GM18511 (cell line): ENCODE measurements around the gene ZSCAN32.

ENCODE experiments used
- ATAC-seq: cut with Tn5 transposase; IDR thresholded peaks from one replicate; pipeline ENCODE4 v1.9.1; 2021; ENCODE audit warnings: mild to moderate bottlenecking, moderate library complexity; ENCODE audit not compliant: unreplicated experiment

The ZSCAN32 gene

DNA sequence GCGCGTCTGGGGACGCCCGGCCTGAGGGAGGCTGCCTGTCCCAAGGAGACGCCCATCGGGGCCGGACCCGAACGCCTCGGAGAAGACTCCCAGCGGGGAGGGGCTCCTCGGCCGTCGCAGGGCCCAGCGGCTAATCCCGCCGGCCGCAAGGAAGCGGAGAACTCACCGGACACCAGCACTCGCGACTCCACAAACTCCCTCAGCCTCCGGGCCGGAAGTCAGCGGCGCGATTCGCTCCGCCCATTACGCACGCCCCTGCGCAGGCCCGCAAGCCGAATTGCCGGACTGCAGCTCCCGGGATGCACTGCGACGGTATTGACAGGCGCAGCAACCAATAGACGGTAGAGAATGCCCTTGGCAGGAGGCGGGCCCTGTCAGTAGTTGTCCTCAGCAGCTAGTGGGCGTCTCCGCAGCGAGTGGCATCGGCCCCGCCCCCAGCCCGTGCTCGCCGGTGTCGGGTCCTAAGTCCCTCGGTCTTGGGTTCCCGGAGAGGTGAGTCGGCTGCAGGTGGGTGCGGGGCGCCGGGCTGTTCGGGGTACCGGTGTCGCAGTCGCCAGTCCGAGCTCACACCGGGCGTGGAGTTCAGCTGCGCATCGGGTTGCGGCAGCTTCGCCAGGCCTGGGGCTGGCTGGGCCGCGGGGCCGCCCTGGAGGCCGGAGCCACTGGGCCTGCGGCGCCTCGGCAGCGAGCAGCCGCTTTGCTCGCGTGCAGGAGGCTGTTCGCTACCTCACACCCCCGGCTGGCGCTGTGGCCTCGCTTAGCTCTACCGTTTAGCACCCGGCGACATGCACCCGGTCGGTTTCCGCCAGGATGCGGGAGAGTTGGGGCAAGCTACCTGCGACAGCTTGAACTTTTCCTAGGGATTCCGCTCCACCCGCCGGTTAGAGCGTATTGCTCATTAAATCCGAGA is at the start of gene ZSCAN32, which contains the start of gene ZNF174:
ZSCAN32 (minus strand) TSS at position 226 of the 910 bp plus-strand sequence. CDS start 3,447 bp downstream, outside the sequence.
ZNF174 (plus strand) TSS at position 437 of the 910 bp plus-strand sequence. CDS start 790 bp downstream, outside the sequence.
- ATAC-seq = peak; percentile 98

DNA sequence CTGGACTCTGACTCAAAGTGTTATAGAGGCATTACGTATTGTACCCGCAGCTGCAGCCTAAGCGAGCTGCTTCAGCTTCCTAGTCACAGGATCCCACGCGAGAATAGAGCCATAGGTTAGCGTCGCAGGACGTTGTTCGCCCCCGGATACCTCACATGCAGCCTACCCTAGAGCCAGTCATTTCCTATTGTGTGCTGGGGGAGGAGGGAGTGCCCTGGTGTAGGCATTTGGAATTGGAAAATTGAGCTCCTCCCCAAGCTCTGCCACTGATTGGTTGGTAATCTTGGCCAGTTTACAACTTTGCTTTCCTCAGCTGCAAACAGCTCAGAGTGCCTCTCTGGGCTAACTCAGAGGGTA is 43.2 kb upstream of the ZSCAN32 start:
- ATAC-seq = peak; percentile 24

DNA sequence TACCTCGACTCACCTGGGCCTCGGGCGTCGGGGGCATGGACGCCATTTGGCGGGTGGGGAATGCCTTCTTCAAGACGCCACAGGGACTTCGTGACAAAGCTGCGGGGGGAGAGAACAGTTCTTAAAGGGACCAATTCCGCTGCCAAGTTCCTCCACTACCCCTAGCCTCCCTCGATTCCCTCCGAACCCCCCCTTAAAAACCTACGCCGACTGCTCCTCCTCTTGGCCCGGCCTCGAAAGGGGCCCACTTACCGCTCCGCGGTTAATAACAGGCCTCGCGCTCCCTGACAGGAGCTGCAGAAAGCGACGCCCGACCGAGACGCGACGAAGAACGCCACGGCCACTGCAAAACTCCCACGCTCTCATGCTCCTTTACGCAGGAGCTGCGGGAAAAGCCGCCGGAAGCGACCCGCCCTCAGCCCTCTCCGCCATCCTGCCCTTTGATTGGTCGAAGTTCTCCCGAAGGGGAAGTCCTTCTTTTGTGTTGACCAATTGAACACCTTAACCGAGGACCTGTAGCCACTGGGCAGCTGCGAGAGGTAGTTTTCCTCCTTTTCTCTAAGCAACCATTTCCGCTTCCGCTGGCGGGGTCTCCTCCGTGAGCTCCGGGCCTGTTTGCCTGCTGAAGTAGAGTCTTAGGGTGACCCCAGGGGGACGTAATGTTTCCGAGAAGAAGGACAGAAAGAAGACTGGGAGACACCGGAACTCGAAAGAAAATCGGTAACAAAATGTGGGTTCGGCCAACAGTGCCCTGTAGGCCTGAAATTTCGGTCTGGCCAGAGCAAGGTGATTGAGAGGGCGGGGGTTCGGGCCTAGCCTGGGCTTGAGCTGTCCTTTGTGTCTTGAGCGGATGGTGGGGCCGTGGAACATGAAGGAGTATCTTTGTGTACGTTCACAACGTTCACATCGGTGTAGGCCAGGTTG is 42.6 kb upstream of the ZSCAN32 start, which contains the start of the genes NAA60 and ZNF597:
NAA60 (plus strand) TSS at position 573 of the 924 bp plus-strand sequence. CDS start 32,548 bp downstream, outside the sequence.
ZNF597 (minus strand) TSS at position 397 of the 924 bp plus-strand sequence; CDS start at position 46, 351 bp downstream.
- peak; percentile 95 for ATAC-seq

DNA sequence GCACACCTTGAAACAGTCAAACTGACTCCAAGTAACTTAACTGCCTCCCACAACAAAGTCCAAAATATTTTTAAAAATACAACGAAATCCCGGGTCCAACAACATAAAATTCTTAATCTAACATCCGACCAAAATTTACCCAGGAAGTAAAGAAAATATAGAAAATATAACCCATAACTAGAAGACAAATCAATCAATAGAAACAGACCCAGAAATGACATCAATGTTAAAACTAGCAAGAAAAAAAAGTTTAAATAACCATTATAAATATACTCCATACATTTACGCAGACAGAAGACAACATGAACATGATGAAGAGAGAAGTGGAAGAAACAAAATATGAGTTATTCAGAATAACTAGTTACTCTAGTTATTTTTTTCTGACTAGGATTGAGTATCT is 38.8 kb upstream of the ZSCAN32 start:
- no peak for ATAC-seq

DNA sequence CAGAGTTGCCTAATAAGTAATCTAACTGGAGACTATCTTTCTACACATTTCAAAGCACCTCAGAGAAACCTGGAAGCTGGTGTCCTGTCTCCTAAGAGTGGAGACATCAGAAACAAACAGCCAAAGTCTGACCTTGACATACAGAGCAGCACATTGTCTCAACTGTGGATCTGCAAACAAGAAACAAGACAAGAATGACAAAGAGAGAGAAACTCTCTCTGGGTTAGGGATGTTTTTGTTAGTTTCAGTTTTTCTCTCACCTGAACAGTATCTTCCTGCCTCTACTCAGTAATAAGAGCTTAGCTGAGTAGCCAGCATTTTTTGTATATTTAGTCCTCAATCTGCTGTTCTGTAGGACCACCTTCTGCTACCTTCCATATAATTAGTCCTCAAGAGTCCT is 33.6 kb upstream of the ZSCAN32 start:
- ATAC-seq = no peak

DNA sequence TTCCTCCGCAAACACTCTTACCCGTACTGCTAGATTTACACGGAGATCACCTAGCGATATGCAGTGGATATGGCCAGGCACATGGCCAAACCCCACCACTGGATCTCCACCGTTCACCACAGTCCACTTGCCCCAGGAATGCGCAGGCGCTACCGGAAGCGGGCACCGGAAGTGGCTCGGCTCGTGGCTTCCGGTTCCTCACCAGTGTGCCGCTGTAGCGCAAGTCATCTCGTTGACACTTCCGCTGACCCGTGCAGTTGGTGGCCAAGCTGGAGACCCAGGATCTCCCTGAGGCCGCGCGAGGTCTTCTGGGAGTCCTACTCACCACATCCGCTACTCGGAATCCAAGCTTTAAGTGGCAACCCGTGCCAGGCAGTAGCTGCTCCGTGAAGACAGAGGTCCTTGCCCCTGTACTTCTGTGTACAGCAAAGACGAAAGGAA is 31.0 kb upstream of the ZSCAN32 start:
- no peak for ATAC-seq

DNA sequence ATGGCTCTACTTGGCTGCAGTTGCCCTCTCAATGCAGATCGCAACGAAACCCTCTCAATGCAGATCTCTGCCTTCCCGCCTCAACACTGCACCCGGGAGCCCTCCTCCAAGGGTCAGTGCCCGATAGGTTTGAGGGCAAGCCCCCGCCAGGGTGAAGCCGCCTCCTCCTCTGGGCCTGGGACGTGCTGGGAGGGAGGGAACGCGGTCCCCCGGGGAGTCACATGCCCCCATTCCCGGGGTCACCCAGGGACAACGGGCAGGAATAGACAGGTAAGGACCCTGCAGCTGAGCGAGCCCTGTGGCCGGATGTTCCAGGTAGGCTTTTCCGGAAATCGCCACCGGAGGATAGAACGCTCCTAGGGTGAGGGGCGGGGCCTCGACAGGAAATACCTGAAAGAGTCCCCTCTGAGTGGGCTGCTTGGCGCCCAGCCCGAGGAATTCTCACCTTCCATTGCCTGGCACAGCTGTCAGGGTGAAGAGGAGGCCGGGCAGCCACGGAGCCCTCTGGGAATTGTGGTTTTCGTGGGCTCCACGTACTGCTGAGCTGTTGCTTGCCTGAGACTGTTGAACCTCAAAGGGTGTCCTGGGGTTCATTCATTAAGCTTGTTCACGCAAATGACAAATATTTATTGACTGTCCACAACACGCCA is 13.1 kb upstream of the ZSCAN32 start:
- no peak for ATAC-seq

DNA sequence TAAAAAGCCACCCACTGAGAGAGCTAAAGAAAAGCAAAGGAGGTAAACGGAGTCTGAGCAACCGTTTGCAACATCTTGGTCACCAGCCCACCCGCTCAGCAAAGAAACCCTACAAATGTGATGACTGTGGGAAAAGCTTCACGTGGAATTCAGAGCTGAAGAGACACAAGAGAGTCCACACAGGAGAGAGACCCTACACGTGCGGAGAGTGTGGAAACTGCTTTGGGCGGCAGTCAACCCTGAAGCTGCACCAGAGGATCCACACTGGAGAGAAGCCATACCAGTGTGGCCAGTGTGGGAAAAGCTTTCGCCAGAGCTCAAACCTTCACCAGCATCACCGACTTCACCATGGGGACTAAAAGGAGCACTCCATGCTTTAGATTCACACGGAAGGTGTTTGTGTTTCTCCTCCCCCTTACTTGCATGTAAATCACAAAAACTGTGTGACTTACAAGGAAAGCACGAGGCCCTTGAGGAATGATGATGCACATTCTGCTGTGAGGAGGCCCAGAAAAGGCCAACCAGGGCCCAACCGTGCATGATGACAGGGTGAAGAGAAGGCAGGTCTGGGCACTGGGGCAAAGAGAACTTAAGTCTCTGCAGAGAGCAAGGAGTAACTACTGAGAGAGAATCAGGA is 7.9 kb upstream of the ZSCAN32 start:
- no peak for ATAC-seq

DNA sequence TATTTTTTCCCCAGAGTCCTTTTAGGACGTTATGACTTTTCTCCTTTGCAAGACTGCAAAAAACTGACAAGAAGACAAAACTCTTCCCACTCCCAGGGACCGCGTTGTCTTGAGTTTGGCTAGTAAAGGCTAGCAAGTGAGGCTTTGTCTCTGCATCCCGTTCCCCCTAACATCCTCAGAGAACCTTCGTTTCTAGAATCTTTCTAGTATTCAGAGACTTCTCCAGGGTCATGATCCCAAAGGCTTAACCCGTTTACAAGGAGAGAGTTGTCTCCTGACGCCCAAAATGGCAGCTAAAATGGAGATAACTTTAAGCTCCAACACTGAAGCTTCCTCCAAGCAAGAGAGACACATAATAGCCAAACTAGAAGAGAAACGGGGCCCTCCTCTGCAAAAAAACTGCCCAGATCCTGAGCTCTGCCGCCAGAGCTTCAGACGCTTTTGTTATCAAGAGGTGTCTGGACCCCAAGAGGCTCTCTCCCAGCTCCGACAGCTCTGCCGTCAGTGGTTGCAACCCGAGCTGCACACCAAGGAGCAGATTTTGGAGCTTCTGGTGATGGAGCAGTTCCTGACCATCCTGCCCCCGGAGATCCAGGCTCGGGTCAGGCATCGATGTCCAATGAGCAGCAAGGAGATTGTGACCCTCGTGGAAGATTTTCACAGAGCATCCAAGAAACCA is 1.1 kb upstream of the ZSCAN32 start:
- ATAC-seq = no peak

DNA sequence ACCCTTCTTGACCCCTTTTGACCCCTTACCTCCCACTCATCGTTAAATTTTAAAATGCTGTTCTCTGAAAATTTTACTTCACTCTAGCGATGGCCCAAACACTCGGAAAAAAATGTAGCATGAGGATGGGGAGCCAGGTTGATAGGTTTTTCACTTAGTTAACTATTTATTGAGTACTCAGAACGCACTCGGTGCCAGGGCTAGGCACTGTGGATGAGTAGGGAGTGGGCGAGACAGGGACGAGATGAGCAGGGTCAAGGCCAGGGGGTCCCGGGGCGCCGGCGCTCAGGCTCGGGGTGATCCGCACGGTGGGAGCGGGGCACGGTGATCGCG is 392 bp downstream of the ZSCAN32 start:
- ATAC-seq = no peak

DNA sequence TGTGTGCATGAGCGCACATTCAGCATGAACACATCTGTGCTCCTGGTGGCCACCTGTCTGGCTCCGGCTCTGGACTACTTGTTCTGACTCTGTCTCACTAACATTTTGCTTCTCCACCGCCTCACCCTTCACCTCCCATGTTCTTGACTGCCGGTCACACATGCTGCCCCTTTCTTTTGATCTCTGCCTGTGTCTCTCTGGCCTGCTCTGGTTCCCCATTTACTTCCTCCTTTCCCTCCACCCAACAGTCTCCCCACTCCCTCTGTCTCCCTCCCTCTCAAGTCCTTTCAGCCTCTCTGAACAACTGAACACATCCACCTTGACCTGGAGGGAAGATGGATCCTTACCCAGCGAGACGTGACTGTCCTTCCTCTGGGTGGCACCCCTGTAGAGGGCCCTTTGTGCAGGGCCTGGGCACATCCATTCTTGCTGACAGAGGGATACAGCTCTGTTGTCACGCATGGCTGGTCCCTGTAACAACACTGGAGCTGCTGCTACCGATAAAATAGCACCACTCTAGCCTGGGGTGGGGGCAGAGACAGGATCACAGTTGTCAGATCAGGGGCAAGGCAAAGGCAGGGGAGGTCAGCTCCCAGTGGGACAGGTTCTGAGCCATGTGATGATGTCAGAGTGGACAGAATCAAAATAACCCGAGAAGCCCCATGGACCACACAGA is 11.0 kb downstream of the ZSCAN32 start:
- ATAC-seq = no peak

DNA sequence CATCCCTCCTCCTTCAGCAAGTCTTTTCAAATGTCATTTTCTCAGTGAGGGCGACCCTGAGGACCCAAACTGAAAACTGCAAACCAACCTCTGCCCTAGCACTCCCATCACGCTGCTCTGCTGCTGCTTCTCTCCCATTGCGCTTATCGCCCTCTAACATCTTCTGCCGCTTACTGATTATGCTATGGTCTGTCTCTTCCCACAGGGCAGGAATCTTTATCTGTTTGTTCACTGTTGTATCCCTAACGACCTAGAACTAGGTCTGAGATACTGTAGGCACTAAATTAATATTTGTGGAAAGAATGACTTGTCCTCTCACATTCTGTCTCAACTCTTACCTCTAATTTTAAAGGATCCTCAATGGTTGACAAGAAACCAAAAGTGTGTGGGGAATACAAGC is 12.5 kb downstream of the ZSCAN32 start:
- ATAC-seq = no peak

DNA sequence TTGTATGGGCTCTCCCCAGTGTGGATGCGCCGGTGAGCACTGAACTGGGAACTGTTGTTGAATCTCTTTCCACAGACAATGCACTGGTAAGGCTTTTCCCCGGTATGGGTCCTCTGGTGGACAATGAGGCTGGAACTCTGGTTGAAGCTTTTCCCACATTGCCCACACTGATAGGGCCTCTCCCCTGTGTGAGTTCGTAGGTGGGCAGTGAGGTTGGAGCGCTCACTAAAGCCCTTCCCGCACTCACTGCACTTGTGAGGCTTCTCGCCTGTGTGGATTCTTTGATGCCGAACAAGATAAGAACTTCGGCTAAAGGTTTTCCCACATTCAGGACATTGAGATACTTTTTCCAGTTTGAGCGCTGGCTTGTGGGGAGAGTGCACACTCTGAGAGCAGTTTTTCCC is 17.8 kb downstream of the ZSCAN32 start:
- no peak for ATAC-seq

DNA sequence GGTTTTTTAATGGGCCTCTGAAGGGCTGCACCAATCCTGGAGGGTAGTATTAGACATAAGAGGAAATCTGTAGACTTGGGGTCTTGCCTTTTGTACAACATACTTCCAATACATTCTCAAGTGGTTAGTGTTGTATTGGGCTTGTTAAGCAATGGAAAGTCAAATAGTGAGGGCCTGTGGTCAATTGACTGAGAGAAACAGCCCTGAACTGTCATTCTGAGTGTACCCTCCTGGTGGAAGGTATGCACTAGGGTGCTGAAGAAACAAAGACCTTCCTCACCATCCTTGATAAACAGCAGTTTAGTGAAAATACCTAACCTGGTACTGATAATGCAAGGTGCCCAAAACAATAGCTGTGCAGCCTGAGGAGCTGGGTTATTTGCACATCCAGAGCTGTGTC is 22.9 kb downstream of the ZSCAN32 start:
- no peak for ATAC-seq

DNA sequence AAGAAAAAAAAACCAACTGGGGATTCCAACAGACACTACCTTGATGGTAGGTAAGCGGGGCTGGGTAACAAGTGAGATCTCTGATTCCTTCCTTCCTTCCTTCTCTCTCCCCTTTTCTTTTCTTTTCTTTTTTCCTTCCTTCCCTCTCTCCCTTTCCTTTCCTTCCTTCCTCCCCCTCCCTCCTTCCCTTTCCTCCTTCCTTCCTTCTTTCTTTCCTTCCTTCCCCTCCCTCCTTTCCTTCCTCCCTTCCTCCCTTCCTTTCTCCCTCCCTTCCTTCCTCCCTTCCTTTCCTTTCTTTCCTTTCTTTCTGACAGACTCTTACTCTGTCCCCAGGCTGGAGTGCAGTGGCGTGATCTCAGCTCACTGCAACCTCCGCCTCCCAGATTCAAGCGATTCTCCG is 25.1 kb downstream of the ZSCAN32 start:
- no peak for ATAC-seq

DNA sequence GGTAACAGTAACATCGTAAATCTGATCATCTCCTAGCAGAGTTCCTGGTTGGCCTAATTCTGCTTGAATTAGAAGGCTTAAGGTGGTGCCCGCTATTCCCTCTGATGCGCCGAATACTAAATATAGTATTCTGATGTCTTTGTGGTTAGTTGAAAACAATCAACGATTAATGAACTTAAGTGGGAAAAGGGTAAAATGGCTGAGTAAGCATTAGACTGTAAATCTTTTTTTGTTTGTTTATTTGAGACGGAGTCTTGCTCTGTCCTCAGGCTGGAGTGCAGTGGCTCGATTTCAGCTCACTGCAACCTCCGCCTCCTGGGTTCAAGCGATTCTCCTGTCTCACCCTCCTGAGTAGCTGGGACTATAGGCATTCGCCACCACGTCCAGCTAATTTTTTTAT is 31.7 kb downstream of the ZSCAN32 start:
- no peak for ATAC-seq

DNA sequence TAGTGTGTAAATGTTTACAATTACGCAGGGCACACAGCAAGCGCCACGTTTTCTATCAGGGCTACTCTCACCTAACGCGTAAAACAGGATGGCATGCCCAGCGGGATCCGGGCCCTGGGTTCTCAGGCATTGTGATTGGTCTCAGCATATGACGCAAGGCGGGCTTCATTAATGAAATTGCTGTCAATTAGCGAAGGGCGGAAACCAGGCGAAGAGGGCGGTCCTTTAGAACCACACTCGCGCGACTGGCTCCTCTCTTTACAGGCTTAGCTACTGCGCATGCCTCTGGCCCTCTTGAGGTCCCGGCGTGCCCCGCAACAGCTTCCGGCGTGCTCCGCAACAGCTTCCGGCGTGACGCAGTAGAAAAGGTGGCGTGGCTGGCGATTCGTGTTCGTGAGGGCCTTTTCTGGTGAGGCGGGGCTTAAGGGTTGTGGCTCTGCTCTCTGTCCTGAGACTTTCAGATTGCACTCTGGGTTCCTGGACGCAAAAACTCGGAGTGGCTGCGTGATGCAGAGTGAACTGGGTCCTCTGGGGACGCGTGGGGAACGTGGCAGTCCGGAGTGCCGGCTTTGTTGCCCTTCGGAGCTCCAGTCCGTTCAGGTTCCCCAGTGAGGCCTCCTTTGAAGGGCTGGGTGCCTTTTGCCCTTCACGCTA is 35.9 kb downstream of the ZSCAN32 start:
- ATAC-seq = peak; percentile 71

DNA sequence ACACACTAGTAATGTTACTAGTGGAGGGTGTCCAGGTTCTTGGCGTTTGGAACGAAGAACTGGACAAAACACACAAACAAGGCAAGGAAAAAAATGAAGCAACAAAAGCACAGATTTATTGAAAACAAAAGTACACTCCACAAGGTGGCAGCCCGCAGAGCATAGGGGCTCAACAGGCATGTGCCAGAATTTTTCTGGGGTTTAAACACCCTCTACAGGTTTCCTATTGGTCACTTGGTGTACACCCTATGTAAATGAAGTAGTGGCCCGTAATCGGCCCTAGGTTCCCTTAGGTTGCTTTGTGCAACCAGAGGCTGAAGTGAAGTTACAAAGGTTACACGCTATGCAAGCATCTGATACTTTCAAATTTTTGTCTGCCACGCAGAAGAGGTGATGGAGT is 37.0 kb downstream of the ZSCAN32 start:
- ATAC-seq = no peak

DNA sequence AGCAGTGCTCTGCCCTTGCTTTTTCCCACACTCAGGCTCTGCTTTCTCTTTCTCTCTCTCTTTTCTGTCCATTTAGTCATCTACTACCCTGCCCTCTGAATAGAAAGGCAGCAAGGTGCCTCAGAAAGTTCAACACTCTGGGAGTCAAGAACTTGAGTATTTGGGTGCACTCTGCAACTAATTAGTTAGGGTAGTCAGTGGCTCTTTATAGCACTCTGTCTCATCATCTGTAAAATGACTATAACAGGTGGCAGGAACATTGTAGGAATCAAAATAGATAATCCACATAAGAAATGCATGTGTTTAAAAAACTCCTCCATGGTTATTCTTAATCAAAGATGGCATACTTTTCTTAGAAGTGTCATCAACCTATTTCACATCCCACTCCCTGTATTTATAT is 37.9 kb downstream of the ZSCAN32 start:
- ATAC-seq = no peak
